GM18526 (cell line): ENCODE measurements around the gene HMOX2.

Experiments used
- POLR2A ChIP-seq: IDR thresholded peaks from 3 replicates; pipeline ENCODE4 v1.6.1; 2011; ENCODE audit not compliant: insufficient read length; ENCODE audit errors: extremely low read depth

HMOX2 gene

GRCh38 chr16:4520913-4521312 lies 44.7 kb downstream of the HMOX2 start:
- TF ChIP-seq POLR2A = no peak

GRCh38 chr16:4522051-4522581 lies 45.9 kb downstream of the HMOX2 start:
- TF ChIP-seq POLR2A = no peak

- no peak for TF ChIP-seq POLR2A
These were observed 47.5 kb downstream of the HMOX2 start for GRCh38 chr16:4523686-4524085.

GRCh38 chr16:4524571-4524970 lies 48.4 kb downstream of the HMOX2 start:
- TF ChIP-seq POLR2A = no peak

- TF ChIP-seq POLR2A = no peak
These were observed 48.9 kb downstream of the HMOX2 start for GRCh38 chr16:4525069-4525468.

- TF ChIP-seq POLR2A = no peak
These were observed 49.6 kb downstream of the HMOX2 start for GRCh38 chr16:4525634-4526277.

- no peak for TF ChIP-seq POLR2A
These were observed 53.2 kb downstream of the HMOX2 start for GRCh38 chr16:4529085-4530060.

GRCh38 chr16:4531811-4532210 lies 55.6 kb downstream of the HMOX2 start:
- no peak for TF ChIP-seq POLR2A

- TF ChIP-seq POLR2A = no peak
These were observed 56.0 kb downstream of the HMOX2 start for GRCh38 chr16:4532238-4532637.

- TF ChIP-seq POLR2A = no peak
These were observed 57.3 kb downstream of the HMOX2 start for GRCh38 chr16:4533490-4533889.

GRCh38 chr16:4534151-4534790 lies 58.1 kb downstream of the HMOX2 start:
- TF ChIP-seq POLR2A = no peak

- TF ChIP-seq POLR2A = no peak
These were observed 59.5 kb downstream of the HMOX2 start for GRCh38 chr16:4535627-4536108.

GRCh38 chr16:4536391-4537106 lies 60.4 kb downstream of the HMOX2 start:
- no peak for TF ChIP-seq POLR2A

- TF ChIP-seq POLR2A = no peak
These were observed 61.5 kb downstream of the HMOX2 start for GRCh38 chr16:4537376-4538343.
